Activated naive CD8-positive, alpha-beta T cell treated with anti-CD3 and anti-CD28 coated beads, Interleukin-2, amount 10 ng/mL, durations not matched to agents 7 days and 5 days (primary cell): ENCODE results near the gene ITPRIPL2. TPM values are rescaled to one million over a fixed set of nuclear protein-coding genes. Genes with fewer than 3 reads are reported as not detected.

Experiments
- ATAC-seq: fragments of 150-1000 bp; cut with Tn5 transposase; one replicate; pipeline ENCODE4 v1.10.0; 2021; ENCODE audit warnings: low read depth, moderate library complexity
- POLR2A ChIA-PET: fragments of 350-600 bp; sonication (Branson Sonifier 250); formaldehyde crosslinking; loops from one replicate; lab custom pipeline; 2021; ENCODE audit warnings: antibody characterized with exemption; lab: Charles Lee
- DNase-seq: peaks from one replicate; pipeline ENCODE4 v3.0.0; 2021
- H3K27ac Mint-ChIP-seq: one replicate; pipeline ENCODE4 v1.8.0; 2022; ENCODE audit warnings: mild to moderate bottlenecking, mixed read lengths
- H3K27me3 Mint-ChIP-seq: one replicate; pipeline ENCODE4 v1.8.0; 2022; ENCODE audit warnings: mild to moderate bottlenecking, moderate library complexity, mixed read lengths
- H3K36me3 Mint-ChIP-seq: one replicate; pipeline ENCODE4 v1.8.0; 2021; ENCODE audit warnings: mild to moderate bottlenecking, mixed read lengths
- H3K4me1 Mint-ChIP-seq: one replicate; pipeline ENCODE4 v1.8.0; 2021; ENCODE audit warnings: mixed read lengths
- H3K4me3 Mint-ChIP-seq: one replicate; pipeline ENCODE4 v1.8.0; 2022; ENCODE audit warnings: mild to moderate bottlenecking, moderate library complexity, mixed read lengths
- H3K9me3 Mint-ChIP-seq: one replicate; pipeline ENCODE4 v1.8.0; 2021; ENCODE audit warnings: mixed read lengths
- total RNA-seq, 2 experiments: library from RNA; stranded (reverse); gene quantifications; one replicate each; pipeline ENCODE4 v1.2.3, GENCODE V29; 2021

Gene ITPRIPL2
- total RNA-seq, 2 experiments from 2014 or later = 1.0 to 1.4 TPM

DNA sequence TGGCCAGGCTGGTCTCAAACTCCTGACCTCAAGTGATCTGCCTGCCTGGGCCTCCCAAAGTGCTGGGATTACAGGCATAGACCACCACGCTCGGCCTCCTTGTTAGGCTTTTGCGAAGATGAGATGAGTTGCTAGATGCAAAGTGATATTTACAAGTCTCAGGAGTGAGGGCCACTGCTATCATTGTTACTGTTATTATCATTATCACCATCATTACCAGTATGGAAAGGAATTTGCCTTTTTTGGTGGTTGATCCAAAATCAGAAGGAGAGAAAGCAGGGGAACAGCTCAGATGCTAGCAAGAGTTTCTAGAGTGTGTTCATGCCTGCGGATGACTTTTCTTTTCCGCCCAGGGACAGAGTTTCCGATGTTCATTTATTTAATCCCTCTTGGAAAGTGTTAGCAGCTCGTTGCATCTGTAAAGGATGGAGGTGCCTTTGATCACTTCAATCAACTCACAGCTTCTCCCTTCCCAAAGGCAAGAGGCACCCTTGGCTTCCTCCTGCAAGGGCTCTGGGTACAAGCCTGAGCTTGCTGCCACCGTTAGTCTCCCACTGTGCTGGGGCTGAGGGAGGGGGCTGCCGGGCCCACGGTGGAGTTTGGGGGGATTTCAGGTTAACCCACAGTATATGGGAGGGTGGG lies 21.6 kb downstream of the ITPRIPL2 start:
- ATAC-seq (no peak), DNase-seq (no peak)
- H3K4me1 Mint-ChIP-seq = peaks cover 9% of the 10 kb centered on the region
- H3K27ac Mint-ChIP-seq = no peak overlapping the region
- POLR2A ChIA-PET = no interaction called here
- peaks cover 11% of the 10 kb centered on the region for H3K27me3 Mint-ChIP-seq
- H3K36me3 Mint-ChIP-seq = no peaks in the 10 kb centered on the region
- H3K9me3 Mint-ChIP-seq = no peaks in the 10 kb centered on the region
- H3K4me3 Mint-ChIP-seq = no peak overlapping the region

DNA sequence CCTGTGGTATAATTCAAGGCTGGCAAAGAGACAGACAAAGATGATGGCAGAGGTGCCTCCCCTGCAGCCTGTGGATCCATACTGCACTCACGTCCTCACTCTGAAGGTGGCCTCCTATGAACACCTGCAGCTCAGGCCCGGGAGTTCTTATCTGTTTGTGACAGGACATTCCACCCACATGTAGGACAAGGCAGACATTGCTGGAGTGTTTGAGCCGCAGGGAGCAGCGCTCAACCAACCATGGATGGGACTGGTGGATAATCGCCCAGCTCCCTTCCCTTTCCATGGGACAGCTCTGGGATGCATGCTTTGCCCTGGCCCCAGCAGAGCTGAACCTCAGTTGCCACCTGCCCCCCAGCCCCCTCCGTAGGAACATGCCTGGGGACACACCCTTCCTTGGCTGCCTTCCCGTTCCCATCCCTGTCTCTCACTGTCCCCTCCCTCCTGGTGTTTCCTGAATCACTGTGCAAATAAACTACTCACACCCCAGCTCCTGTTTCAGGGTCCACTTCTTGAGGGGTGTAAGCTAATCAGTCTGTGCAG lies 22.2 kb downstream of the ITPRIPL2 start:
- no peak for DNase-seq
- no peaks in the 10 kb centered on the region for H3K36me3 Mint-ChIP-seq
- POLR2A ChIA-PET = no interaction called here
- no peak for ATAC-seq
- no peak overlapping the region for H3K27ac Mint-ChIP-seq
- H3K9me3 Mint-ChIP-seq = no peaks in the 10 kb centered on the region
- peaks cover 11% of the 10 kb centered on the region for H3K27me3 Mint-ChIP-seq
- H3K4me1 Mint-ChIP-seq = peaks cover 4% of the 10 kb centered on the region
- no peak overlapping the region for H3K4me3 Mint-ChIP-seq

DNA sequence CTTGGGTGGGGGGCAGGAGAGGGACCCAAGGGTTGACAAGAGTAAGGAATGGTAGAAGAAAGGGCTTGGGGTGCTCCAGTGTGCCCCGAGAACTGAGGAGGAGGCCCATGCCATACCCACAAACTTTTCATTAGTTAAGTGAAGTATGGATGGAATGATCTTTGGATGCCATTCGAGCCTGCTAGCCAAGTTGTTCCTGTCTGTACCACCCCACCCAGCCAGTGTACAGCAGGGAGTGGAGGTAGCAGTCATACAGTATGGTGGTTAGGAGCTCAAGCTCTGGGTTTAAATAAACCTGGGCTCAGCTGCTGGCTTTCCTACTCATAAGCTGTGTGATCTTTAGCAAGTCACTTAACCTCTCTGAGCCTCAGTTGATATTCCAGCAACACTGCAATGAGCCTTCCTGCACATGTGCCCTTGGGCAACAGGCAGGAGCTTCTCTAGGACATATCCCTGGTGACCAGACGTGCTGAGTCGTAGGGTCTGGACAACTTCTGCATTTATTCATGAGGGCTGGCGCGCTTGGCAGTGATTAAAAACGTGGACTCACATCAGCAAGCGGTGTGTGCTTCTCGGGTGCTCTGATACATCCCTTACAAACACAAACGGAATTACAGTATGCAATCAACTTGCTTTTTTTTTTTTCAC lies 22.9 kb downstream of the ITPRIPL2 start:
- Mint-ChIP-seq H3K27me3 (peaks cover 11% of the 10 kb centered on the region), H3K4me1 (no peaks in the 10 kb centered on the region), H3K9me3 (no peaks in the 10 kb centered on the region), H3K36me3 (no peaks in the 10 kb centered on the region), H3K27ac (no peak overlapping the region), H3K4me3 (no peak overlapping the region)
- ATAC-seq (no peak), DNase-seq (no peak)
- POLR2A ChIA-PET = no interaction called here

DNA sequence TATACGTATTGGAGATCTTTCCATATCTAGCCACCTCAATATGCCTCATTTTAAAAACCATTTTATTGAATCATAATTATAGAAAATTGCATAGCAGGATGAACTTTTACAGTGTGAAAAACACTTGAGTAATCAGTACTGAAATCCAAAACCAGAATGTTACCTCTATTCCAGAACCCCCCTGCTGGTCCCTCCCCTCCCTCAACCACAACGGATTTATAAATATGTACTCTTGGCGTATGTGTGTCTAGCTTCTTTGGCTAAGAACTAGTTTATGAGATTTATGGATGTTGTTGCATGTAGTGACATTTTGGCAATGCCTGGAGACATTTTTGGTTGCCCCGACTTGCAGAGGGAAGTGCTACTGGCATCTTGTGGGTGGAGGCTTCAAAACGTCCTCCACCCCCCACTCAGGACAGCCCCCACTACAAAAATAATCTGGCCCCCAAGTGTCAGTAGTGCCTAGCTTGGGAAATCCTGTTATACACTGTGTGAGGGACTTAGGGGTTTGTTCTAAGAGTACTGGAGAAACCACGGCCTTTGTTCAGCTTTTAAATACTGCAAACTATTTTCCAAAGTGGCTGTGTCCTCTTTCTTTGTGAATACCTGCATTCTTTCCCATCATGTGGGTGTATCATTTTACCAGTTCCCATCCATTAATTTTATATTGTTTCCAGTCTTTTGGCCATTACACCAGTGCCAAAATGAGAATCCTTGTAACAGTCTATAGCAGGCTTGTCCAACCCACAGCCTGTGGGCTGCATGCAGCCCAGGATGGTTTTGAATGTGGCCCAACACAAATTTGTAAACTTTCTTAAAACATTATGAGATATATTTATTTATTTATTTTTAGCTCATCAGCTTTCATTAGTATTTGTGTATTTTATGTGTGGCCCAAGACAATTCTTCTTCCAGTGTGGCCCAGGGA lies 23.7 kb downstream of the ITPRIPL2 start:
- no peak overlapping the region for H3K4me3 Mint-ChIP-seq

DNA sequence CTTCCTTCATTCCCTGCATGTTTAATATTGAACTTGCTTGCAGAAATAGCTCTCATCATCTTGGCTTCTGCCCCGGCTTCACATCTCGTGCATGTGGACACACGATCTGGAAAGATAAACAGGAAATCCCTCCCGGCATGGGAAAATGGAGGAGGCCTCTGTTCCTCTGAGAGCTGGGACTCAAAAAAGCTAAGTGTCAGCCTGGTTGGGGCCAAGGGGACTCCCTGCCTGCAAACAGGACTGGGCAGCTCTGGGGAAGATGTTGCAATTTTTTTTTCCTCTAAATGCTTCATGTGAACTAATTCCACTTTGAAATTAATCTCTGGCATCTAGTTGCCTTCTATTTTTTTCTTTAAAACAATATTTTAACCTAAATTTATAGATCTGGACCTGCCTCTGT lies 24.8 kb downstream of the ITPRIPL2 start:
- ATAC-seq (no peak), DNase-seq (no peak)
- peaks cover 11% of the 10 kb centered on the region for H3K27me3 Mint-ChIP-seq
- no peaks in the 10 kb centered on the region for H3K36me3 Mint-ChIP-seq
- POLR2A ChIA-PET = no interaction called here
- no peak overlapping the region for H3K4me3 Mint-ChIP-seq
- H3K4me1 Mint-ChIP-seq = no peaks in the 10 kb centered on the region
- H3K27ac Mint-ChIP-seq = no peak overlapping the region
- H3K9me3 Mint-ChIP-seq = no peaks in the 10 kb centered on the region

More for the DNA sequence above, 23.7 kb downstream of the ITPRIPL2 start:
- no peak for ATAC-seq
- Mint-ChIP-seq H3K27ac (no peak overlapping the region), H3K27me3 (peaks cover 11% of the 10 kb centered on the region), H3K9me3 (no peaks in the 10 kb centered on the region), H3K36me3 (no peaks in the 10 kb centered on the region), H3K4me1 (no peaks in the 10 kb centered on the region)
- no peak for DNase-seq
- POLR2A ChIA-PET = no interaction called here

DNA sequence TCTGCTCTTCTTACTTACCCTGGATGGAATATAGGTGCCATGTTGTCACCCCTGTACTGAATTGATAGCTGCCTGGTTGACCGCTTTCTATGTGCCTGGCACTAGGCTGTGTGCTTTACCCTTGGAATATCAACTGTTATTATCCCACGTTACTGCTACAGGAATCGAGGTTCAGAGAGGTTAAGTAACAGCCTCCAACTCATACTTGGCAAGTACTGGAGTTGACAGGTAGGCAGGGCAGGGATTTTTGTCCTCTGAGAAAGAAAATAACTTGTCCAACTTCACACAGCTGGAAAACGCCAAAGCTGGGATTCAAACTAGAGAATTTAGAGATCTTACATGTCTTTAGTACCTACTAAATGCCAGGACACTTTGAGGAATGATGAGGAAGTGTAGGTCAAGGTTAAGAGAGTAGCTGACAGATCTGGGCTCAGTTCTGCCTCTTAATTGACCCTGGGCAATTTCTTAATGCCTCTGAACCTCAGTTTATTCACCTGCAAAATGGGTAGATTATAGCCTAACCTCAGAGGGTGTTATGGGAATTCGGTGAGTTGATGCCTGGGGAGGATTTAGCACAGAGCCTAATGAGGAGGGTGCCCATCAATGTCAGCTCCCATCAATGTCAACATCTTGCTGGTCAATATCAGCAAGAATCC lies 25.8 kb downstream of the ITPRIPL2 start:
- no peak for ATAC-seq
- POLR2A ChIA-PET = no interaction called here
- H3K27ac Mint-ChIP-seq = no peak overlapping the region
- peaks cover 11% of the 10 kb centered on the region for H3K27me3 Mint-ChIP-seq
- no peak overlapping the region for H3K4me3 Mint-ChIP-seq
- no peaks in the 10 kb centered on the region for H3K9me3 Mint-ChIP-seq
- H3K4me1 Mint-ChIP-seq = no peaks in the 10 kb centered on the region
- DNase-seq = no peak
- no peaks in the 10 kb centered on the region for H3K36me3 Mint-ChIP-seq

DNA sequence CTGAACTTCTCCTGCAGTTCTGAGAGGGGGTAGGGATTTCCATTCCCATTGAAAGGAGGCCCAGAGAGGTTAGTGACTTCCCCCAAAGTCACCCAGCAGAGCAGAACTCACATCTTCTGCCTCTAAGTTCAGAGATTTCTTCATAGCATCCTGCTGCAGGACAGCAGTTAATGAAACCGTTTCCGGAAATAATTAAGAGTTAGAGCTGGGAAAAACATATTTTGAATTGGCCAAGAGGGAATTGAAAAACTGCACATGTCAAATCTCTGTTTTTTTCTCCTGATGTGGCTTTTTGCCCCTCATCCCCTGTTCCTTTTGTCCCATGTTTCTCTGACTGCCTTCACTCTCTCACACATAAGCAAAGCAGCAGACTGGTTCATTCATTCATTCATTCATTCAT lies 26.6 kb downstream of the ITPRIPL2 start:
- ATAC-seq = no peak
- no peak overlapping the region for H3K4me3 Mint-ChIP-seq
- H3K9me3 Mint-ChIP-seq = no peaks in the 10 kb centered on the region
- H3K27me3 Mint-ChIP-seq = peaks cover 11% of the 10 kb centered on the region
- POLR2A ChIA-PET = no interaction called here
- H3K27ac Mint-ChIP-seq = no peak overlapping the region
- H3K36me3 Mint-ChIP-seq = no peaks in the 10 kb centered on the region
- H3K4me1 Mint-ChIP-seq = no peaks in the 10 kb centered on the region
- DNase-seq = no peak

DNA sequence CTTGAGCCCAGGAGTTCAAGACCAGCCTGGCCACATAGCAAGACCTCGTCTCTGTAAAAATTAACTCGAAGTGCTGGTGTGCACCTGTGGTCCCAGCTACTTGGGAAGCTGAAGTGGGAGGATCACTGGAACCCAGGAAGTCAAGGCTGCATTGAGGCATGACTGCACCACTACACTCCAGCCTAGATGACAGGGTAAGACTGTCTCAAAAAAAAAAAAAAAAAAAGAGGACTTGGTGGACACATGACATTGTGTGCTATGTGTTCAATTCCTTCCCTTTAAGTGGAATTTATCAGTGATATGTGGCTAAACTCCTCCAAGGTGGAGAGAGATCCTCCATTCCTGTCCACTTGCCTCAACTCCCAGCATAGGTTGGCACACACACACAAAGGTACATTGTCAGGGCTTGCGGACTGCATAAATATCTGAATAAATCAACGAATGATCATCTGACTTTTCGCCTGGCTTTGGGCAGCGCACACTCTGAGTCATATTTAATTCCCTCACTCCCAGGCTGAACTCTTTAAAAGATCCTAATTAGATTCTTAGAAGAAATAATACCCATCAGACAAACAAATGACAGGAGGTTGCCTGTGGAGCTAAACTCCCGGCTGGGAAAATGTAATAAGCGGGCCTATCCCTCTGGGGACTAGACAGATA lies 29.3 kb downstream of the ITPRIPL2 start:
- Mint-ChIP-seq H3K9me3 (peaks cover 2% of the 10 kb centered on the region), H3K4me1 (no peaks in the 10 kb centered on the region), H3K36me3 (no peaks in the 10 kb centered on the region), H3K4me3 (no peak overlapping the region), H3K27me3 (peaks cover 11% of the 10 kb centered on the region), H3K27ac (no peak overlapping the region)
- no peak for DNase-seq
- POLR2A ChIA-PET = no interaction called here
- no peak for ATAC-seq

DNA sequence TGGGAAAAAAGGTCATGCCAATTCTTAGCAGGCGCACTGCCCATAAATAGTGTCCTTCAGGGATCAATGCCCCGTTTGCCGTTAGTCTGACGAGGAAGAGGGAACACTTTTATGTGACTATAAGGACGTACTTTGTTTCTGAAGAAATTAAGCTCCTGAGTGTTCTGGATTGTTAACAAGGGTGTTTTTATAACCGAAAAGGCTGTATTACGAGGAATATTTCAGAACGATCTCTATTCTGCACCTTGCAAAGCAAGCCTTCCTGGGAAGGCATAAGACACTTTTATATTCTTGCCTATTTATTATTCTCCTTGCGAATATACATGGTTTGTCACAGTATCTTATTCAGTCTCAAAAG lies 29.8 kb downstream of the ITPRIPL2 start:
- H3K36me3 Mint-ChIP-seq = no peaks in the 10 kb centered on the region
- H3K27ac Mint-ChIP-seq = no peak overlapping the region
- peaks cover 9% of the 10 kb centered on the region for H3K27me3 Mint-ChIP-seq
- H3K4me1 Mint-ChIP-seq = no peaks in the 10 kb centered on the region
- H3K9me3 Mint-ChIP-seq = peaks cover 2% of the 10 kb centered on the region
- no peak overlapping the region for H3K4me3 Mint-ChIP-seq
- ATAC-seq (no peak), DNase-seq (no peak)
- POLR2A ChIA-PET = no interaction called here

DNA sequence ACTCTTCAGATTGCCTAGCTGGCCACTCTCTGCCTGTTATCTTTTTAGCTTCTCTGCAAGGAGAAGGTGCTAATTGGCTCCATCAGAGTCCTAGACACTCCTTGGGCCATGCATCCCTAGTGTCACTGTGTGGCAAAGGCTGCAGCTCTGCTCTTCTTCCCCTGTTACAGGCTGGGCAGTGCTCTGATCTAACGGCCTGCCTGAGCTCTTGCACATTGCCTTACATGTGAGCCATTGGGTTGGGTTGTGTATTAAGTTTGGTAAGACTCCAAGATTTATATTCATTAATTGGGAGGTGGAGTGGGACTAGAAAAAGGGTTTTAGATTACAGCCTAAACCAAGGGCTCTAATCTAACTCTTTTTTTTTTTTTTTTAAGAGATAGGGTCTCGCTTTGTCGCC lies 31.2 kb downstream of the ITPRIPL2 start:
- Mint-ChIP-seq H3K9me3 (peaks cover 2% of the 10 kb centered on the region), H3K27me3 (peaks cover 5% of the 10 kb centered on the region), H3K36me3 (no peaks in the 10 kb centered on the region), H3K27ac (no peak overlapping the region), H3K4me1 (no peaks in the 10 kb centered on the region), H3K4me3 (no peak overlapping the region)
- no peak for DNase-seq
- ATAC-seq = no peak
- POLR2A ChIA-PET = no interaction called here

DNA sequence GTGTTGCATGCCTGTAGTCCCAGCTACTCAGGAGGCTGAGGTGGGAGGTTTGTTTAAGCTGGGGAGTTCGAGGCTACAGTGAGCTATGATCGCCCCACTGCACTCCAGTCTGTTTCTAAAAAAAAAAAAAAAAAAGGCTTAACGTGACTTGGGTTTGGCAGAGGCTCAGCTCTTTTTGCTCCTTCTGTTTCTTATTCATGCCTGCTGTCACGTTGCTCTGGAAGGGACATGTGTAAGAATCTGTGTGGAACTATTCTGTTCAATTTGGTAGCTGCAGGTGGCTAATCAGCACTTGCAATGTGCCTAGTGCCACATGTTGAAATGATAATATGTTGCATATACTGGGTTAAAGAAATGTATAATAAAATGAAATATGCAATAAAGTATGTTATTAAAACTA lies 33.4 kb downstream of the ITPRIPL2 start:
- POLR2A ChIA-PET = no interaction called here
- no peak overlapping the region for H3K27ac Mint-ChIP-seq
- no peak overlapping the region for H3K4me3 Mint-ChIP-seq
- DNase-seq = no peak
- peaks cover 5% of the 10 kb centered on the region for H3K27me3 Mint-ChIP-seq
- ATAC-seq = no peak
- H3K9me3 Mint-ChIP-seq = peaks cover 2% of the 10 kb centered on the region
- no peaks in the 10 kb centered on the region for H3K36me3 Mint-ChIP-seq
- no peaks in the 10 kb centered on the region for H3K4me1 Mint-ChIP-seq

DNA sequence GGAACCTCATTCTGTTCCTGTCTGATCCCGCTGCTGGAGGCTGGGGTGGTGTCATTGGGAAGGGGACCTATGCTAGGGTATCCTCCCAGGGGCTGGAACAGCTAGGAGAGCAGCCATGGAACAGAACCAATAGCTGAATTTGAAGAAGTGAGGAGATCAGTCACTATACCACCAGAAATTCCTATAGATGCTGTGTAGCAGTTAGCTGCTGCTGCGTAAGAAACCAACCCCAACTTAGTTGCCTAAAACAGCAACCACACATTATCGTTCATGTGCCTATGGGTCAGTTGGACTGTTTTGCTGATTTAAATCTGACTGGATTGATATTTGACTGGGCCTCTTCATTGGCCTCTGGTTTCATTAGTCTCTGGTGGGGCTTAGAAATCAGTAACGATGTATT lies 33.9 kb downstream of the ITPRIPL2 start:
- POLR2A ChIA-PET = no interaction called here
- H3K36me3 Mint-ChIP-seq = no peaks in the 10 kb centered on the region

DNA sequence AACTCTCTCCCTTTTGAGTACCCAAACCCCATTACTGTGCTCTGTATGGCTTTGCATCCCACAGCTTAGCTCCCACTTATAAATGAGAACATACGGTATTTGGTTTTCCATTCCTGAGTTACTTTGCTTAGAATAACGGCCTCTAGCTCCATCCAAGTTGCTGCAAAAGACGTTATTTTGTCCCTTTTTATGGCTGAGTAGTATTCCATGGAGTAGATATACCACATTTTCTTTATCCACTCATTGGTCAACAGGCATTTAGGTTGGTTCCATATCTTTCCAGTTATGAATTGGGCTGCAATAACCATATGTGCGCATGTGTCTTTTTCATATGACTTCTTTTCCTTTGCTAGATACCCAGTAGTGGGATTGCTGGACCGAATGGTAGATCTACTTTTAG lies 34.4 kb downstream of the ITPRIPL2 start:
- no peaks in the 10 kb centered on the region for H3K4me1 Mint-ChIP-seq
- H3K4me3 Mint-ChIP-seq = no peak overlapping the region
- ATAC-seq = no peak
- POLR2A ChIA-PET = no interaction called here
- H3K9me3 Mint-ChIP-seq = peaks cover 2% of the 10 kb centered on the region
- DNase-seq = no peak
- H3K36me3 Mint-ChIP-seq = no peaks in the 10 kb centered on the region
- H3K27me3 Mint-ChIP-seq = peaks cover 6% of the 10 kb centered on the region
- no peak overlapping the region for H3K27ac Mint-ChIP-seq

More for the DNA sequence above, 33.9 kb downstream of the ITPRIPL2 start:
- Mint-ChIP-seq H3K4me1 (no peaks in the 10 kb centered on the region), H3K27me3 (peaks cover 5% of the 10 kb centered on the region), H3K9me3 (peaks cover 2% of the 10 kb centered on the region), H3K4me3 (no peak overlapping the region), H3K27ac (no peak overlapping the region)
- ATAC-seq (no peak), DNase-seq (no peak)
